Neural cell (in vitro differentiated cells): ENCODE data around the gene DUSP14. TPM values are rescaled to one million over a fixed set of nuclear protein-coding genes. Genes with fewer than 3 reads are reported as not detected.

Experiments used
- H2AFZ ChIP-seq: fragments of 200-600, 300-800 bp; sonication (generic), shearing (Covaris generic); 2 replicates; pipeline ENCODE4 v1.6.0; 2014; ENCODE audit warnings: low read depth, mild to moderate bottlenecking, antibody characterized with exemption, low read length, moderate library complexity
- H3F3A ChIP-seq: fragments of 200-600 bp; shearing (Covaris generic); 2 replicates; pipeline ENCODE4 v1.6.1; 2016; ENCODE audit warnings: mild to moderate bottlenecking, moderate library complexity, mixed read lengths, antibody characterized with exemption, low read length; ENCODE audit not compliant: insufficient read depth, poor library complexity, severe bottlenecking
- H3K27ac ChIP-seq: fragments of 200-600, 300-800 bp; sonication (generic), shearing (Covaris generic); 2 replicates; pipeline ENCODE4 v1.5.1; 2014; ENCODE audit warnings: mild to moderate bottlenecking, low read length, moderate library complexity
- H3K27me3 ChIP-seq: fragments of 300-800, 200-600 bp; sonication (generic), shearing (Covaris generic); 2 replicates; pipeline ENCODE4 v1.6.0; 2014; ENCODE audit warnings: mild to moderate bottlenecking, low read depth, low read length, moderate library complexity; ENCODE audit not compliant: insufficient read depth
- H3K36me3 ChIP-seq: fragments of 300-800, 200-600 bp; sonication (generic), shearing (Covaris generic); 2 replicates; pipeline ENCODE4 v1.5.1; 2014; ENCODE audit warnings: mild to moderate bottlenecking, antibody characterized with exemption, low read length, moderate library complexity; ENCODE audit not compliant: insufficient read depth
- H3K4me2 ChIP-seq: fragments of 300-800, 200-600 bp; sonication (generic), shearing (Covaris generic); 2 replicates; pipeline ENCODE4 v1.6.0; 2014; ENCODE audit warnings: mild to moderate bottlenecking, low read length
- H3K4me3 ChIP-seq: fragments of 300-800, 200-600 bp; sonication (generic), shearing (Covaris generic); 2 replicates; pipeline ENCODE4 v1.5.1; 2014; ENCODE audit warnings: mild to moderate bottlenecking, low read length, moderate library complexity
- H3K79me2 ChIP-seq: fragments of 200-600 bp; shearing (Covaris generic); replicated peaks from 2 replicates; pipeline ENCODE4 v1.6.0; 2014; ENCODE audit warnings: mild to moderate bottlenecking, low read length, moderate library complexity; ENCODE audit not compliant: insufficient read depth
- H3K9ac ChIP-seq: fragments of 300-800, 200-600 bp; sonication (generic), shearing (Covaris generic); 2 replicates; pipeline ENCODE4 v1.6.1; 2016; ENCODE audit warnings: mild to moderate bottlenecking, low read length, mixed read lengths
- H3K9me2 ChIP-seq: fragments of 200-600 bp; shearing (Covaris generic); 2 replicates; pipeline ENCODE4 v1.6.1; 2016; ENCODE audit warnings: mild to moderate bottlenecking, low read length, mixed read lengths; ENCODE audit not compliant: insufficient read depth
- H3K9me3 ChIP-seq: fragments of 200-600, 300-800 bp; sonication (generic), shearing (Covaris generic); 2 replicates; pipeline ENCODE4 v1.6.1; 2016; ENCODE audit warnings: mild to moderate bottlenecking, mixed run types, low read length, moderate library complexity, mixed read lengths
- H4K20me1 ChIP-seq: fragments of 200-600 bp; shearing (Covaris generic); 2 replicates; pipeline ENCODE4 v1.6.1; 2016; ENCODE audit warnings: mild to moderate bottlenecking, mixed run types; ENCODE audit not compliant: insufficient read depth
- EP300 ChIP-seq: fragments of 450-650 bp; conservative IDR thresholded peaks from 2 replicates; pipeline ENCODE4 v1.6.1; 2014; ENCODE audit warnings: antibody characterized with exemption, mild to moderate bottlenecking, moderate library complexity; ENCODE audit not compliant: poor library complexity, severe bottlenecking
- EZH2 ChIP-seq: fragments of 200-600, 300-800 bp; shearing (Covaris generic), sonication (generic); IDR thresholded peaks from 2 replicates; pipeline ENCODE4 v1.6.1; 2014; ENCODE audit warnings: antibody characterized with exemption, low read length, borderline replicate concordance, mild to moderate bottlenecking; ENCODE audit not compliant: insufficient read depth, poor library complexity, severe bottlenecking
- MXI1 ChIP-seq: fragments of 450-650 bp; conservative IDR thresholded peaks from 2 replicates; pipeline ENCODE4 v1.6.1; 2014; ENCODE audit warnings: antibody characterized with exemption, mild to moderate bottlenecking; ENCODE audit not compliant: poor library complexity, severe bottlenecking
- POLR2AphosphoS5 ChIP-seq: IDR thresholded peaks from 2 replicates; pipeline ENCODE4 v1.6.1; 2012
- RAD21 ChIP-seq: fragments of 450-650 bp; conservative IDR thresholded peaks from 2 replicates; pipeline ENCODE4 v1.6.1; 2014; ENCODE audit warnings: antibody characterized with exemption, mild to moderate bottlenecking, moderate library complexity
- SMC3 ChIP-seq: fragments of 450-650 bp; conservative IDR thresholded peaks from 2 replicates; pipeline ENCODE4 v1.6.1; 2014; ENCODE audit warnings: antibody characterized with exemption, mild to moderate bottlenecking, moderate library complexity; ENCODE audit not compliant: poor library complexity
- TAF1 ChIP-seq: IDR thresholded peaks from 2 replicates; pipeline ENCODE4 v1.6.1; 2012; ENCODE audit warnings: low read depth
- polyA plus RNA-seq: library from polyadenylated mRNA; depleted of rRNA; stranded (reverse); fragments of >200 nt; gene quantifications from 2 replicates; pipeline ENCODE4 v1.2.3, GENCODE V29; 2014
- TF ChIP-seq, protein P1 (sequence below): fragments of 450-650 bp; IDR thresholded peaks from 2 replicates; pipeline ENCODE4 v1.5.1; 2014; ENCODE audit warnings: antibody characterized with exemption, mild to moderate bottlenecking, moderate library complexity; ENCODE audit not compliant: poor library complexity, severe bottlenecking
- TF ChIP-seq, protein P2 (sequence below): IDR thresholded peaks from 2 replicates; pipeline ENCODE4 v1.6.1; 2012; ENCODE audit warnings: borderline replicate concordance

DUSP14 gene
- polyA plus RNA-seq, 1 donor from 2014 or later, result 19.7 TPM

DNA sequence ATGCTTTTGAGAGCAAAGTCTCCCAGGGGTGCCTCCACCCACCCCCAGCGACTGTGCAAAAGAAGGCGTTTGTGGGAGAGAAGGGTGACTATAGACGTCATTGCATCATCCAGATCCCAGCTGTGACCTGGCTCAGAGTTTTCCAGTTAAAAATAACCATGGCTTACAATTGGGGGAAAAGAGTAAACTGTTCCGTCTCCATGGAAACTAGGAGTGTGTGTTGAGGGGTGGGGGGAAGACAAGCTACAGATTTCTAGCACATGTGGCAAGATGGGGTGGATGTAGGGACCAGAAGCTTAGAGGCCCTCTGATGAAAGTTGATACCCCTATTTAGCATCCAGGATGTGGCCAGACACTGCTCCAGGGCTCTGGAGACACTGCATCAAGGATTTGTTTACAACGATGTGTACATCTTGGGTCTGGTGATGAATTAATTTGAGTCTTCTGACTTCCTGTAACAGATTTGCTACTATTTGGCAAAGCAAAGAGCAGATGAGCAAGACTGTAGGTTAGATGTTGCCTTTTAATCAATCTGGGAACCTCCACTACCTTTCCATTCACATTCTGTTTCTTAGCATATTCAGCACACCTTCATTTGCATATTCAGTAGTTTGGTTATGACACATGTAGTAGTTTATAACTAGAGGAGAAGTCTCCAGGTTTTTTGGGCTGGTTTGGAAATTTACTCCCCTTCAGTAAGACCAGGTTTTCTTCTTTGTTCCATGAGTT lies 6.2 kb upstream of the DUSP14 start:
- no peaks in the 10 kb centered on the region for H3F3A ChIP-seq
- H3K9me2 ChIP-seq, result no peaks in the 10 kb centered on the region
- H3K27me3 ChIP-seq, result peaks cover 15% of the 10 kb centered on the region
- H3K79me2 ChIP-seq, result no peaks in the 10 kb centered on the region
- H3K9ac ChIP-seq, result no peak overlapping the region
- H2AFZ ChIP-seq, result no peak overlapping the region
- no peak overlapping the region for H3K27ac ChIP-seq
- H4K20me1 ChIP-seq, result no peaks in the 10 kb centered on the region
- no peak overlapping the region for H3K4me2 ChIP-seq
- TF ChIP-seq, protein P1, sequence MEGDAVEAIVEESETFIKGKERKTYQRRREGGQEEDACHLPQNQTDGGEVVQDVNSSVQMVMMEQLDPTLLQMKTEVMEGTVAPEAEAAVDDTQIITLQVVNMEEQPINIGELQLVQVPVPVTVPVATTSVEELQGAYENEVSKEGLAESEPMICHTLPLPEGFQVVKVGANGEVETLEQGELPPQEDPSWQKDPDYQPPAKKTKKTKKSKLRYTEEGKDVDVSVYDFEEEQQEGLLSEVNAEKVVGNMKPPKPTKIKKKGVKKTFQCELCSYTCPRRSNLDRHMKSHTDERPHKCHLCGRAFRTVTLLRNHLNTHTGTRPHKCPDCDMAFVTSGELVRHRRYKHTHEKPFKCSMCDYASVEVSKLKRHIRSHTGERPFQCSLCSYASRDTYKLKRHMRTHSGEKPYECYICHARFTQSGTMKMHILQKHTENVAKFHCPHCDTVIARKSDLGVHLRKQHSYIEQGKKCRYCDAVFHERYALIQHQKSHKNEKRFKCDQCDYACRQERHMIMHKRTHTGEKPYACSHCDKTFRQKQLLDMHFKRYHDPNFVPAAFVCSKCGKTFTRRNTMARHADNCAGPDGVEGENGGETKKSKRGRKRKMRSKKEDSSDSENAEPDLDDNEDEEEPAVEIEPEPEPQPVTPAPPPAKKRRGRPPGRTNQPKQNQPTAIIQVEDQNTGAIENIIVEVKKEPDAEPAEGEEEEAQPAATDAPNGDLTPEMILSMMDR, result no peak
- TF ChIP-seq EZH2 (no peak), SMC3 (no peak), EP300 (no peak), TAF1 (no peak), POLR2AphosphoS5 (no peak), MXI1 (no peak), RAD21 (no peak)
- TF ChIP-seq, protein P2, sequence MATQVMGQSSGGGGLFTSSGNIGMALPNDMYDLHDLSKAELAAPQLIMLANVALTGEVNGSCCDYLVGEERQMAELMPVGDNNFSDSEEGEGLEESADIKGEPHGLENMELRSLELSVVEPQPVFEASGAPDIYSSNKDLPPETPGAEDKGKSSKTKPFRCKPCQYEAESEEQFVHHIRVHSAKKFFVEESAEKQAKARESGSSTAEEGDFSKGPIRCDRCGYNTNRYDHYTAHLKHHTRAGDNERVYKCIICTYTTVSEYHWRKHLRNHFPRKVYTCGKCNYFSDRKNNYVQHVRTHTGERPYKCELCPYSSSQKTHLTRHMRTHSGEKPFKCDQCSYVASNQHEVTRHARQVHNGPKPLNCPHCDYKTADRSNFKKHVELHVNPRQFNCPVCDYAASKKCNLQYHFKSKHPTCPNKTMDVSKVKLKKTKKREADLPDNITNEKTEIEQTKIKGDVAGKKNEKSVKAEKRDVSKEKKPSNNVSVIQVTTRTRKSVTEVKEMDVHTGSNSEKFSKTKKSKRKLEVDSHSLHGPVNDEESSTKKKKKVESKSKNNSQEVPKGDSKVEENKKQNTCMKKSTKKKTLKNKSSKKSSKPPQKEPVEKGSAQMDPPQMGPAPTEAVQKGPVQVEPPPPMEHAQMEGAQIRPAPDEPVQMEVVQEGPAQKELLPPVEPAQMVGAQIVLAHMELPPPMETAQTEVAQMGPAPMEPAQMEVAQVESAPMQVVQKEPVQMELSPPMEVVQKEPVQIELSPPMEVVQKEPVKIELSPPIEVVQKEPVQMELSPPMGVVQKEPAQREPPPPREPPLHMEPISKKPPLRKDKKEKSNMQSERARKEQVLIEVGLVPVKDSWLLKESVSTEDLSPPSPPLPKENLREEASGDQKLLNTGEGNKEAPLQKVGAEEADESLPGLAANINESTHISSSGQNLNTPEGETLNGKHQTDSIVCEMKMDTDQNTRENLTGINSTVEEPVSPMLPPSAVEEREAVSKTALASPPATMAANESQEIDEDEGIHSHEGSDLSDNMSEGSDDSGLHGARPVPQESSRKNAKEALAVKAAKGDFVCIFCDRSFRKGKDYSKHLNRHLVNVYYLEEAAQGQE, result no peak
- H3K4me3 ChIP-seq, result peak overlapping the region; percentile 13
- H3K36me3 ChIP-seq, result no peaks in the 10 kb centered on the region
- H3K9me3 ChIP-seq, result no peaks in the 10 kb centered on the region

DNA sequence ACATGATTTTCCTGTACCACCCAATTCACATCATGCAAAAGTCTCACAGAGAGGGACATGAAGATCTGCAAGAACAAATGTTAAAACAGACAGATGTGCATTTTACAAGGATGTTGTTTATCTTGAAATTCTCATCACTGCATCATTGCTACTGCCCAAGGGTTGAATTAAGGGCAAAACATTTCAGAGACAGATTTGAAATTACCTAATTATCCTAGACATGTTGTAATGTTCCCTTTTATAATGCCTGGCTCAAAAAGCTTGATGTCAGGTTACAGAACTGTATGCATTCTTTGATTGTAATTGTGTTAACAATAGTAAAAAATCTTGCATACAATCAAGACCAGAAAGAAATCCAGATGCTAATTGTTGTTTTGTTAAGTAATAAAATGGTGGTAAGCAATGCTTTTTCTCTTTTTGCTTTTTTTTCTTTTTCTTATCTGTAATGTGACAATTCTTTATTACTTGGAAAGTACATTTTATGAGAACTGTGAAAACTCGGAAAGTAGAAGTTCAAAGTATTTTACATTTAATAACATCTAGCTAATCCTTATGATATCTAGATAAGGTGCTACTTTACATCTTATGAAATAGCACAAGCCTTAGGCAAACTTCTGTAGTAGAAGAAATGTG lies 3.6 kb upstream of the DUSP14 start:
- H2AFZ ChIP-seq, result no peak overlapping the region
- no peak for TF ChIP-seq RAD21
- TF ChIP-seq, protein P2, result no peak
- no peak for TF ChIP-seq POLR2AphosphoS5
- no peak for TF ChIP-seq TAF1
- no peak for TF ChIP-seq MXI1
- TF ChIP-seq, protein P1, result no peak
- TF ChIP-seq EZH2, result no peak
- TF ChIP-seq SMC3, result no peak
- no peak for TF ChIP-seq EP300
- no peaks in the 10 kb centered on the region for H3K9me3 ChIP-seq
- peaks cover 15% of the 10 kb centered on the region for H3K27me3 ChIP-seq
- H3K9me2 ChIP-seq, result no peaks in the 10 kb centered on the region
- H3K27ac ChIP-seq, result no peak overlapping the region
- no peak overlapping the region for H3K4me3 ChIP-seq
- H3K9ac ChIP-seq, result no peak overlapping the region
- H4K20me1 ChIP-seq, result no peaks in the 10 kb centered on the region
- H3K4me2 ChIP-seq, result no peak overlapping the region
- H3K36me3 ChIP-seq, result no peaks in the 10 kb centered on the region
- H3K79me2 ChIP-seq, result peaks cover 7% of the 10 kb centered on the region
- no peaks in the 10 kb centered on the region for H3F3A ChIP-seq
